Fibroblast of villous mesenchyme (primary cell): ENCODE data around the gene KCNMA1. TPM values are rescaled to one million over a fixed set of nuclear protein-coding genes. Genes with fewer than 3 reads are reported as not detected.

Experiments used
- DNase-seq: peaks from one replicate; pipeline ENCODE4 v3.0.0-alpha.2; 2010; ENCODE audit warnings: low read depth
- H3K4me3 ChIP-seq: 2 replicates; pipeline ENCODE4 v1.5.1; 2011; ENCODE audit warnings: low read depth, mild to moderate bottlenecking, low read length
- CTCF ChIP-seq: IDR thresholded peaks from 2 replicates; pipeline ENCODE4 v1.5.1; 2012; ENCODE audit warnings: low read depth, mild to moderate bottlenecking, low read length; ENCODE audit not compliant: insufficient read depth
- total RNA-seq: library from RNA; depleted of rRNA; stranded (reverse); fragments of >200 nt; gene quantifications from 2 replicates; pipeline ENCODE4 v1.2.3, GENCODE V29; 2012

KCNMA1 gene
- total RNA-seq, 1 donor, result 36.7 TPM

GRCh38 chr10:76871697-76872295, 765.8 kb downstream of the KCNMA1 start:
- TF ChIP-seq CTCF, result no peak
- H3K4me3 ChIP-seq, result no peak overlapping the region
- no peak for DNase-seq

DNA sequence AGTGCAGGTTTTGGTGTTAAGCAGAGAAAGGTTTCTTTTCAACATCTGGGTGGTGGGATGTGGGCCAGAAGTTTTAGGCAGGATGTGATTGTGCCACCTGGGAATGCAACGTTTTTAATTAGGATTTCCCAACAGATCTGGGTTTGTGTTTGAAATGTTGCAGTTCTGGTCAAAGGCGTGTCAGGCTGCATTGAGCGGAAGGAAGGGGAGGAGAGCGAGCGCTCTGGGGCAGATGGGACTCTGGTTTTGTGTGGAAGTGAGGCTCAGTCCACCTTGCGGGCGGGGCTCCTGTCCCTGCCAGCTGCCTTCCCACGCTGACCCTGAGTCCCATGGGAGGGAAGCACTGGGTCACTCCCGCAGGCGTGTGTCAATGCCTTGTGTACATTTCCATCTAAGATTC, 767.7 kb downstream of the KCNMA1 start:
- no peak for TF ChIP-seq CTCF
- H3K4me3 ChIP-seq, result no peak overlapping the region
- DNase-seq, result no peak

GRCh38 chr10:76868098-76868977, 769.3 kb downstream of the KCNMA1 start:
- DNase-seq, result peak; percentile 22
- H3K4me3 ChIP-seq, result no peak overlapping the region
- no peak for TF ChIP-seq CTCF

GRCh38 chr10:76866841-76867586, 770.6 kb downstream of the KCNMA1 start:
- no peak for DNase-seq
- H3K4me3 ChIP-seq, result no peak overlapping the region
- TF ChIP-seq CTCF, result no peak

DNA sequence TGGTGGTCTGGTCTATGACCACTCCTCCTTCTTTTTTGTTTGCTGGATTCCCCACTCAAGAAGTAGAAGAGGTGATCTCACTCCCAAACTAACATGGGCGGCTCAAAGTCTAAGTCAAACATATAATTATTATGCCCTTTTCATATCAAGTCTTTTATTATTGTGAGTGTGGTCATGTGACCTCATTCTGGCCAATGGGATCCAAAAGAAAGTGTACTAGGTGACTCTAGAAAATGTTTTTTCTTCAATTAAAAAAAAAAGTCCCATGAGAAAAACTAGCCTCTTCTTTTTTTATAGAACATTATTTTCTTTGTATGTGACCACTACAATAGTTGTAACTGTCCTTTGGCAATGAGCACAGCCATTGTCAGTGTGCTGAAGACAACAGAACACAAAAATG, 772.7 kb downstream of the KCNMA1 start:
- no peak for DNase-seq
- TF ChIP-seq CTCF, result no peak
- no peak overlapping the region for H3K4me3 ChIP-seq

DNA sequence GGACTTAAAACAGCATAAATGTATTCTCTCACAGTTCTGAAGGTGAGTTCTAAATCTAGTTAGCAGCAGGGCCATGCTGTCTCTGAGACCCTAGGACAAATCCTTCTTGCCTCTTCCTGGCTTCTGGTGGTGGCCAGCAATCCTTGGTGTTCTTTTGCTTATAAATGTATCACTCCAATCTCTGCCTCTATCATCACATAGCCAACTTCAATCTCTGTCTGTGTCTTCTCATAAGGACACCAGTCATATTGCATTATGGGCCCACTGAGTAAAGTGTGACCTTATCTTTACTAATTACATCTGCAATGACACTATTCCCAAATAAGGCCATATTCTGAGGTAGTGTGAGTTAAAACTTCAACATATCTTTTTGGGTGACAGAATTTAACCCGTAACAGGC, 778.9 kb downstream of the KCNMA1 start:
- H3K4me3 ChIP-seq, result no peak overlapping the region
- no peak for TF ChIP-seq CTCF
- DNase-seq, result no peak
